Nephron (organoid): Measurements from ENCODE around the gene IL16.

Source experiments
- H3K27ac Mint-ChIP-seq, 3 experiments: 2 replicates each; pipeline ENCODE4 v1.8.0; 2020; ENCODE audit warnings: mixed read lengths in 3 of 3, mild to moderate bottlenecking in 2 of 3, moderate library complexity in 1 of 3
- H3K27me3 Mint-ChIP-seq: 2 replicates; pipeline ENCODE4 v1.8.0; 2021; ENCODE audit warnings: low read depth, mild to moderate bottlenecking, moderate library complexity, mixed read lengths
- H3K36me3 Mint-ChIP-seq: 2 replicates; pipeline ENCODE4 v1.8.0; 2020; ENCODE audit warnings: low read depth, mixed read lengths
- H3K4me1 Mint-ChIP-seq: 2 replicates; pipeline ENCODE4 v1.8.0; 2020; ENCODE audit warnings: mixed read lengths
- H3K4me3 Mint-ChIP-seq, 3 experiments: 2 replicates each; pipeline ENCODE4 v1.8.0; 2020; ENCODE audit warnings: mild to moderate bottlenecking in 3 of 3, mixed read lengths in 3 of 3, moderate library complexity in 2 of 3
- H3K9me3 Mint-ChIP-seq: 2 replicates; pipeline ENCODE4 v1.8.0; 2020; ENCODE audit warnings: mixed read lengths
- TF ChIP-seq, protein P1 (sequence below), 3 experiments: fragments of 200-600 bp; sonication (generic); IDR thresholded peaks; one replicate each; pipeline ENCODE4 v1.5.0; 2021; ENCODE audit warnings: antibody characterized with exemption in 3 of 3; ENCODE audit not compliant: unreplicated experiment in 3 of 3

IL16 gene

DNA sequence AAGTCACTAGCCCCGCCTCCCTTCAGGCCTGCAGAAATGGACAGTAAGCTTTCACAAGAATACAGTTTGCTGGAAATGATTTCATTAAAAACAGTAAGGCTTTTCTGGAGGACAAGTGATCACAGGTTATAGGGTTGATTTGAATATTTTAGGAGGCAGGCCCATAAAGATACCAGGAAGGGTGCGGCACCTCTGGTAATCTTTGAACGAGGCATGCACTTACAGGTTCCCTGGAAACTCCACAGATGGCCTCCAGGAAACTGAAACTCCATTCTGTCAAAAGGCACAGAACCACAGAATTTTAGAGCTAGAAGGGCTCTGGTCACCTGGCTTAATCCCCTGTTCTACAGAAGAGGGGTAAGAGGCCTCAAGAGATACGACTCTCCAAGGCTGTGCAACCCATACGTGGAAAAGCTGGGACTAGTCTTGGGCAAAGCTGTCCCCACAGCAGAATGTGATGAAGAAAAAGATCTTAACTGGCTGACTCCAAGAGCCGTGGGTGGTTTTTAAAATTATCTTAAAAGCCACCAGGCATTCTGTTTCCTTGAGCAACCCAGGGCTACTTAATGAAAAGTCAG lies 126.1 kb downstream of the IL16 start:
- H3K4me3 Mint-ChIP-seq: peak overlapping the region; percentile 70 to 76 (median 71)
- H3K4me1 Mint-ChIP-seq: peaks cover 6% of the 10 kb centered on the region
- TF ChIP-seq, protein P1, sequence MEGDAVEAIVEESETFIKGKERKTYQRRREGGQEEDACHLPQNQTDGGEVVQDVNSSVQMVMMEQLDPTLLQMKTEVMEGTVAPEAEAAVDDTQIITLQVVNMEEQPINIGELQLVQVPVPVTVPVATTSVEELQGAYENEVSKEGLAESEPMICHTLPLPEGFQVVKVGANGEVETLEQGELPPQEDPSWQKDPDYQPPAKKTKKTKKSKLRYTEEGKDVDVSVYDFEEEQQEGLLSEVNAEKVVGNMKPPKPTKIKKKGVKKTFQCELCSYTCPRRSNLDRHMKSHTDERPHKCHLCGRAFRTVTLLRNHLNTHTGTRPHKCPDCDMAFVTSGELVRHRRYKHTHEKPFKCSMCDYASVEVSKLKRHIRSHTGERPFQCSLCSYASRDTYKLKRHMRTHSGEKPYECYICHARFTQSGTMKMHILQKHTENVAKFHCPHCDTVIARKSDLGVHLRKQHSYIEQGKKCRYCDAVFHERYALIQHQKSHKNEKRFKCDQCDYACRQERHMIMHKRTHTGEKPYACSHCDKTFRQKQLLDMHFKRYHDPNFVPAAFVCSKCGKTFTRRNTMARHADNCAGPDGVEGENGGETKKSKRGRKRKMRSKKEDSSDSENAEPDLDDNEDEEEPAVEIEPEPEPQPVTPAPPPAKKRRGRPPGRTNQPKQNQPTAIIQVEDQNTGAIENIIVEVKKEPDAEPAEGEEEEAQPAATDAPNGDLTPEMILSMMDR (IDR thresholded peaks at IDR 0.05; ENCODE audit: unreplicated experiment in 3 of 3): no peak
- H3K27ac Mint-ChIP-seq: no peak overlapping the region
- no peaks in the 10 kb centered on the region for H3K36me3 Mint-ChIP-seq
- H3K27me3 Mint-ChIP-seq: peaks cover 11% of the 10 kb centered on the region
- H3K9me3 Mint-ChIP-seq: no peaks in the 10 kb centered on the region

DNA sequence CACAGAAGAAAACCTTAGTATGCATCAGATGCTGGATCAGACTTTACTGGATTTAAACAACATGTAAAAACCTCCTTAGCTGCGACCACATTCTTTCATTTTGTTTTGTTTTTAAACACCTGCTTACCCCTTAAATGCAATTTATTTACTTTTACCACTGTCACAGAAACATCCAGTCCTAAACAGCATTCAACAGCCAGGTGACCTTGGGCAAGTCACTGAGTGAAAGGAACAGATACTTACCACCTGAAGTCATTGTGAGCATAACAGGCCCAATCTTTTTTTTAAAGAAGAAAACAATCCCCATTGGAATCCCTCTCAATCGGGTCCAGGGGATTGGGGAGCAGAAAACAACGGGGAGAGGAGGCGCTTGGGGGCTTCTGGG lies 126.9 kb downstream of the IL16 start:
- peaks cover 6% of the 10 kb centered on the region for H3K4me1 Mint-ChIP-seq
- no peaks in the 10 kb centered on the region for H3K36me3 Mint-ChIP-seq
- TF ChIP-seq, protein P1 (IDR thresholded peaks at IDR 0.05; ENCODE audit: unreplicated experiment in 3 of 3): no peak
- H3K27ac Mint-ChIP-seq: no peak overlapping the region
- H3K27me3 Mint-ChIP-seq: peaks cover 11% of the 10 kb centered on the region
- peak overlapping the region; percentile 92 to 97 (median 94) for H3K4me3 Mint-ChIP-seq
- no peaks in the 10 kb centered on the region for H3K9me3 Mint-ChIP-seq

DNA sequence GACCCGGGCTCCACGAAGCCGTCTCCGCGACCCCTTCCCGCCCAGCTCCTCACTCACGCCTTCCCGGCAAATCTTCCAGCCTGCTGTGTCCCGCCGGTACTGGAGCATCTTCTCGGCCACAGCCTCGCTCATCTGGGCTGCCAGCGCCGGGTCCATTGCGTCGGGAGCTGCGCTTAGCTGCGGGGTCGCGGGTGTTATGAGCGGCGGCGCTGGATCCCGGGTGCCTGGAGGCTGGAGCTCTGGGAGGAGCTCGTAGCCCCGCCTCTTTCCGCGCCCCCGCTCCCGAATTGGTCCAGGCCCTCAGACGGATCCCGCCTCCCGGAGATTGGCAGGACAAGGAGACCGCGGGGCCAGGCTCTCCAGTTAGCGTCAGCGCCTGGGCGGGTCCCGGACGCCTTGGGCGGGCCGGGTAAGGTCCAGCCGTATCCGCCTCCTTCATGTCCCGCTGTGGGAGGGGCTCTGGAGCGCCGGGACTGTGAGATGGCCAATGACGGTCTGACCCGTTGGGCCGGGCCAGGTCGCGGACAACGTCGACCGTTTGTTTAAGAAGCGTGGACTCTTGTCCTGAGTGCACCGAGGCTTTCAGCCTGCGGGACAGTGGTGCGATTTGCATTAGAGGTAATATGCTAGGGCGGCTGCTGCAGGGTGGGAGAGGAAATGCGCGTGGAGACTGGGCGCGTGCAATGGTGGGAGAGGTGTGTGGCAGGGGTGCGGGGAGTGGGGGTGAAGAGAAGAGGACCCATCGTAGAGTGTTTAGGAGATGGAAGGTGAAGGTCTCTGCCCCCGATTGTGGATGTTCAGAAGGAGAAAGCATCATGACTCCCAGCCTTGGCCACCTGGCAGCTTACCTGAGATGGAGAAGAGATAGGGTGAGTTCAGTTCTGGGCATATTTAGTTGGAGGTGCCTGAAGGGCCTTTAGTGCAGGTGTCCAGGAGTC lies 127.5 kb downstream of the IL16 start, which contains the start of gene STARD5:
TSS of gene STARD5 (minus strand) at position 198 of the 938 bp plus-strand sequence. CDS start at position 156, 42 bp downstream.
- no peaks in the 10 kb centered on the region for H3K36me3 Mint-ChIP-seq
- TF ChIP-seq, protein P1 (IDR thresholded peaks at IDR 0.05; ENCODE audit: unreplicated experiment in 3 of 3): no peak
- peaks cover 6% of the 10 kb centered on the region for H3K4me1 Mint-ChIP-seq
- H3K9me3 Mint-ChIP-seq: no peaks in the 10 kb centered on the region
- peak within 1 kb of the TSS in 1 of 3 experiments; percentile 38 for H3K27ac Mint-ChIP-seq
- H3K4me3 Mint-ChIP-seq: peak within 1 kb of the TSS; percentile 92 to 97 (median 94)
- H3K27me3 Mint-ChIP-seq: peaks cover 12% of the 10 kb centered on the region

DNA sequence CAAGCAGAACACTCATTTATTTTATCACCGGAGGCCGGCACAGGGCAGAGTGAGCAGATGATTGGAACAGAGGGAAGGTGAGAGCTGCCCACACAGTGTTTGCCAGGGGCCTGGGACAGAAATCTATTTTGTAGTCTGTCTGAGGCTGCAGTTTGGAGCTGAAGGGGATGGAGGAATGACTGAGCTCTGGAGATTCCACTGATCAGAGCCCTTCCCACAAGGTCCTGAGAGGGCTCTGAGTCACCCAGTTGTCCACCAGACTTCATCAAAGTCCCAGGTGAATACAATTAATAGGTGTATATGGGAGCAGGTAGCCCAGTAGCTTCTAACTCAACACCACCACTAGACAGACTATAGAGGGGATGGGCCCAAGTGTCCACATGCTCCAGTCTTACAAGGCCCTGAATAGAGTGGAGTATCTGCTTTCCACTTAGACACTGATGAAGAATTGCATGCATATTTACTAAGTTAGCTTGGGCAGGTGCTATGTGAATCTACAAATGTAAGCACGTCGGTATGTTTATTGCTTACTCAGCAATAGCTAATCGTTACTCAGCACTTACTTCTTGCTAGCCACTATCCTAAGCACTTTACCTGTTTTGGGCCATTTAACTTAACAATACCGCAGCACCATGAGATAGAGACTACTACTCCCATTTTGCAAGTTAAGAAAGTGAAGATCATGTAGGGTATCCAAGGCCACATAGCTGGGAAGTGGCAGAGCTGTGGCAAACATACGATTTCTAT lies 130.0 kb downstream of the IL16 start:
- Mint-ChIP-seq H3K27ac (no peak overlapping the region), H3K27me3 (peaks cover 16% of the 10 kb centered on the region), H3K4me3 (no peak overlapping the region), H3K36me3 (no peaks in the 10 kb centered on the region), H3K4me1 (peaks cover 16% of the 10 kb centered on the region), H3K9me3 (no peaks in the 10 kb centered on the region)
- TF ChIP-seq, protein P1 (IDR thresholded peaks at IDR 0.05; ENCODE audit: unreplicated experiment in 3 of 3): no peak

DNA sequence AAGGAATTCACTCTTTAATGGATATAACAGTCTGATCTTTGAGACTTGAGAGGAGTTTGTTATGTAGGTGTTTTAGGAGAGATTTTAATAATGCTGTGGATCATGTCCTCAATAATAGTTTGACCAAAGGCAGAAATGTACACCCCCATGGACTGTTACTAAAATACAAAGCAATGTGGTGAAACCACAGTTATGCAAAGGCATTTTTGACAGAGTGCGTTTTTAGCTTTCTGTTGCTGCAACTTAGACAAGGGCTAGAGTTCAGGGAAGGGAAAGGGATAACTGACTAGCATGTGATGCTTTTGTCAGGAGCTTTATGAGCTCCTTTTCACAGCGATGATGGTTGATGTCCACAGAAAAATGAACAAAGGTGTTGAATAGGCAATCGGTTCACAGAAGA lies 130.8 kb downstream of the IL16 start:
- no peak overlapping the region for H3K27ac Mint-ChIP-seq
- no peaks in the 10 kb centered on the region for H3K9me3 Mint-ChIP-seq
- H3K27me3 Mint-ChIP-seq: peaks cover 16% of the 10 kb centered on the region
- H3K36me3 Mint-ChIP-seq: no peaks in the 10 kb centered on the region
- H3K4me1 Mint-ChIP-seq: peaks cover 16% of the 10 kb centered on the region
- H3K4me3 Mint-ChIP-seq: no peak overlapping the region
- TF ChIP-seq, protein P1 (IDR thresholded peaks at IDR 0.05; ENCODE audit: unreplicated experiment in 3 of 3): no peak
